Measurements from ENCODE around the gene AGPAT2.

- TF ChIP-seq, protein P1, sequence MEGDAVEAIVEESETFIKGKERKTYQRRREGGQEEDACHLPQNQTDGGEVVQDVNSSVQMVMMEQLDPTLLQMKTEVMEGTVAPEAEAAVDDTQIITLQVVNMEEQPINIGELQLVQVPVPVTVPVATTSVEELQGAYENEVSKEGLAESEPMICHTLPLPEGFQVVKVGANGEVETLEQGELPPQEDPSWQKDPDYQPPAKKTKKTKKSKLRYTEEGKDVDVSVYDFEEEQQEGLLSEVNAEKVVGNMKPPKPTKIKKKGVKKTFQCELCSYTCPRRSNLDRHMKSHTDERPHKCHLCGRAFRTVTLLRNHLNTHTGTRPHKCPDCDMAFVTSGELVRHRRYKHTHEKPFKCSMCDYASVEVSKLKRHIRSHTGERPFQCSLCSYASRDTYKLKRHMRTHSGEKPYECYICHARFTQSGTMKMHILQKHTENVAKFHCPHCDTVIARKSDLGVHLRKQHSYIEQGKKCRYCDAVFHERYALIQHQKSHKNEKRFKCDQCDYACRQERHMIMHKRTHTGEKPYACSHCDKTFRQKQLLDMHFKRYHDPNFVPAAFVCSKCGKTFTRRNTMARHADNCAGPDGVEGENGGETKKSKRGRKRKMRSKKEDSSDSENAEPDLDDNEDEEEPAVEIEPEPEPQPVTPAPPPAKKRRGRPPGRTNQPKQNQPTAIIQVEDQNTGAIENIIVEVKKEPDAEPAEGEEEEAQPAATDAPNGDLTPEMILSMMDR (conservative IDR thresholded peaks at IDR 0.05; ENCODE audit: low read depth in 2 of 2) = no peak
- TF ChIP-seq, protein P2, sequence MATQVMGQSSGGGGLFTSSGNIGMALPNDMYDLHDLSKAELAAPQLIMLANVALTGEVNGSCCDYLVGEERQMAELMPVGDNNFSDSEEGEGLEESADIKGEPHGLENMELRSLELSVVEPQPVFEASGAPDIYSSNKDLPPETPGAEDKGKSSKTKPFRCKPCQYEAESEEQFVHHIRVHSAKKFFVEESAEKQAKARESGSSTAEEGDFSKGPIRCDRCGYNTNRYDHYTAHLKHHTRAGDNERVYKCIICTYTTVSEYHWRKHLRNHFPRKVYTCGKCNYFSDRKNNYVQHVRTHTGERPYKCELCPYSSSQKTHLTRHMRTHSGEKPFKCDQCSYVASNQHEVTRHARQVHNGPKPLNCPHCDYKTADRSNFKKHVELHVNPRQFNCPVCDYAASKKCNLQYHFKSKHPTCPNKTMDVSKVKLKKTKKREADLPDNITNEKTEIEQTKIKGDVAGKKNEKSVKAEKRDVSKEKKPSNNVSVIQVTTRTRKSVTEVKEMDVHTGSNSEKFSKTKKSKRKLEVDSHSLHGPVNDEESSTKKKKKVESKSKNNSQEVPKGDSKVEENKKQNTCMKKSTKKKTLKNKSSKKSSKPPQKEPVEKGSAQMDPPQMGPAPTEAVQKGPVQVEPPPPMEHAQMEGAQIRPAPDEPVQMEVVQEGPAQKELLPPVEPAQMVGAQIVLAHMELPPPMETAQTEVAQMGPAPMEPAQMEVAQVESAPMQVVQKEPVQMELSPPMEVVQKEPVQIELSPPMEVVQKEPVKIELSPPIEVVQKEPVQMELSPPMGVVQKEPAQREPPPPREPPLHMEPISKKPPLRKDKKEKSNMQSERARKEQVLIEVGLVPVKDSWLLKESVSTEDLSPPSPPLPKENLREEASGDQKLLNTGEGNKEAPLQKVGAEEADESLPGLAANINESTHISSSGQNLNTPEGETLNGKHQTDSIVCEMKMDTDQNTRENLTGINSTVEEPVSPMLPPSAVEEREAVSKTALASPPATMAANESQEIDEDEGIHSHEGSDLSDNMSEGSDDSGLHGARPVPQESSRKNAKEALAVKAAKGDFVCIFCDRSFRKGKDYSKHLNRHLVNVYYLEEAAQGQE (IDR thresholded peaks at IDR 0.05; ENCODE audit: unreplicated experiment) = no peak
- TF ChIP-seq POLR2AphosphoS5 (IDR thresholded peaks at IDR 0.05; ENCODE audit: low read depth) (no peak), ETS1 (IDR thresholded peaks at IDR 0.05) (no peak), JUNB (IDR thresholded peaks at IDR 0.05; ENCODE audit: unreplicated experiment) (no peak), EZH2 (IDR thresholded peaks at IDR 0.05; ENCODE audit: low read depth, unreplicated experiment) (no peak), EZH2phosphoT487 (IDR thresholded peaks at IDR 0.05; ENCODE audit: unreplicated experiment) (no peak), CREB1 (CRISPR knock-in tag; IDR thresholded peaks at IDR 0.05; ENCODE audit: low read depth) (no peak)
Observed at GRCh38 chr9:136697821-136698526, 10.7 kb upstream of the AGPAT2 start.
